ENCODE results near the gene CREB3. TPM values are rescaled to one million over a fixed set of nuclear protein-coding genes. Genes with fewer than 3 reads are reported as not detected.
A peak's percentile ranks its signal among the peaks of the same experiment; 100 is the strongest.

The CREB3 gene
- polyA plus RNA-seq, 2 donors: 10.5 to 13.6 TPM

GRCh38 chr9:35753466-35753865 is 21.0 kb downstream of the CREB3 start:
- Histone ChIP-seq H3K4me1 (ENCODE audit: control insufficient read depth in 2 of 2, insufficient read depth in 2 of 2, low read length in 1 of 2) (peaks cover 0 to 13% of the 10 kb centered on the region in 2 donors), H3K27ac (ENCODE audit: low read depth in 2 of 2, low read length in 1 of 2) (no peak overlapping the region), H3K27me3 (ENCODE audit: control insufficient read depth in 1 of 2, insufficient read depth in 2 of 2, low read length in 2 of 2) (no peaks in the 10 kb centered on the region), H3K9me3 (ENCODE audit: control insufficient read depth in 2 of 2, insufficient read depth in 1 of 2, low read depth in 1 of 2, low read length in 1 of 2) (no peaks in the 10 kb centered on the region), H3K4me3 (ENCODE audit: low read depth in 1 of 2, low read length in 2 of 2) (no peak overlapping the region), H3K36me3 (ENCODE audit: control insufficient read depth in 2 of 2, insufficient read depth in 2 of 2, low read length in 1 of 2) (peaks cover 12 to 31% of the 10 kb centered on the region in 2 donors)
- 91% methylated on average over 5 of the region's 5 CpGs for WGBS, 2 donors

- H3K27ac ChIP-seq (ENCODE audit: low read depth in 2 of 2, low read length in 1 of 2): no peak within 1 kb of the TSS
- WGBS, 2 donors: 51 to 84% methylated on average over 2 to 3 of the region's 3 CpGs
- H3K27me3 ChIP-seq (ENCODE audit: control insufficient read depth in 1 of 2, insufficient read depth in 2 of 2, low read length in 2 of 2): no peaks in the 10 kb centered on the region
- H3K4me1 ChIP-seq (ENCODE audit: control insufficient read depth in 2 of 2, insufficient read depth in 2 of 2, low read length in 1 of 2): peaks cover 0 to 13% of the 10 kb centered on the region in 2 donors
- H3K9me3 ChIP-seq (ENCODE audit: control insufficient read depth in 2 of 2, insufficient read depth in 1 of 2, low read depth in 1 of 2, low read length in 1 of 2): no peaks in the 10 kb centered on the region
- H3K36me3 ChIP-seq (ENCODE audit: control insufficient read depth in 2 of 2, insufficient read depth in 2 of 2, low read length in 1 of 2): peaks cover 12 to 31% of the 10 kb centered on the region in 2 donors
- H3K4me3 ChIP-seq (ENCODE audit: low read depth in 1 of 2, low read length in 2 of 2): no peak within 1 kb of the TSS
These were observed 21.8 kb downstream of the CREB3 start, which contains the start of gene MSMP for GRCh38 chr9:35754264-35754663. Gene MSMP (minus strand): TSS chr9:35754276. CDS start chr9:35754129, 147 bp downstream.

GRCh38 chr9:35755071-35755470 is 22.6 kb downstream of the CREB3 start:
- Histone ChIP-seq H3K27ac (ENCODE audit: low read depth in 2 of 2, low read length in 1 of 2) (no peak overlapping the region), H3K27me3 (ENCODE audit: control insufficient read depth in 1 of 2, insufficient read depth in 2 of 2, low read length in 2 of 2) (no peaks in the 10 kb centered on the region), H3K4me1 (ENCODE audit: control insufficient read depth in 2 of 2, insufficient read depth in 2 of 2, low read length in 1 of 2) (peaks cover 0 to 12% of the 10 kb centered on the region in 2 donors), H3K4me3 (ENCODE audit: low read depth in 1 of 2, low read length in 2 of 2) (no peak overlapping the region), H3K36me3 (ENCODE audit: control insufficient read depth in 2 of 2, insufficient read depth in 2 of 2, low read length in 1 of 2) (peaks cover 12 to 31% of the 10 kb centered on the region in 2 donors), H3K9me3 (ENCODE audit: control insufficient read depth in 2 of 2, insufficient read depth in 1 of 2, low read depth in 1 of 2, low read length in 1 of 2) (no peaks in the 10 kb centered on the region)
- WGBS, 2 donors: 94 to 95% methylated on average over 4 of the region's 4 CpGs

GRCh38 chr9:35756275-35757225 is 24.1 kb downstream of the CREB3 start:
- WGBS, 2 donors: 12 to 14% methylated on average over 43 to 48 of the region's 48 CpGs
- Histone ChIP-seq H3K27ac (ENCODE audit: low read depth in 2 of 2, low read length in 1 of 2) (peak overlapping the region; percentile 74 to 82), H3K4me1 (ENCODE audit: control insufficient read depth in 2 of 2, insufficient read depth in 2 of 2, low read length in 1 of 2) (peaks cover 0 to 11% of the 10 kb centered on the region in 2 donors), H3K9me3 (ENCODE audit: control insufficient read depth in 2 of 2, insufficient read depth in 1 of 2, low read depth in 1 of 2, low read length in 1 of 2) (no peaks in the 10 kb centered on the region), H3K4me3 (ENCODE audit: low read depth in 1 of 2, low read length in 2 of 2) (peak overlapping the region; percentile 43 to 51), H3K36me3 (ENCODE audit: control insufficient read depth in 2 of 2, insufficient read depth in 2 of 2, low read length in 1 of 2) (peaks cover 9 to 24% of the 10 kb centered on the region in 2 donors), H3K27me3 (ENCODE audit: control insufficient read depth in 1 of 2, insufficient read depth in 2 of 2, low read length in 2 of 2) (no peaks in the 10 kb centered on the region)

GRCh38 chr9:35757226-35757891 is 24.9 kb downstream of the CREB3 start:
- Histone ChIP-seq H3K4me1 (ENCODE audit: control insufficient read depth in 2 of 2, insufficient read depth in 2 of 2, low read length in 1 of 2) (peaks cover 0 to 11% of the 10 kb centered on the region in 2 donors), H3K36me3 (ENCODE audit: control insufficient read depth in 2 of 2, insufficient read depth in 2 of 2, low read length in 1 of 2) (peaks cover 9 to 19% of the 10 kb centered on the region in 2 donors), H3K27me3 (ENCODE audit: control insufficient read depth in 1 of 2, insufficient read depth in 2 of 2, low read length in 2 of 2) (no peaks in the 10 kb centered on the region), H3K4me3 (ENCODE audit: low read depth in 1 of 2, low read length in 2 of 2) (peak overlapping the region; percentile 43 to 51), H3K9me3 (ENCODE audit: control insufficient read depth in 2 of 2, insufficient read depth in 1 of 2, low read depth in 1 of 2, low read length in 1 of 2) (no peaks in the 10 kb centered on the region), H3K27ac (ENCODE audit: low read depth in 2 of 2, low read length in 1 of 2) (peak overlapping the region; percentile 74 to 82)
- WGBS, 2 donors: 3 to 4% methylated on average over 20 of the region's 20 CpGs

GRCh38 chr9:35757892-35758275 is 25.4 kb downstream of the CREB3 start:
- H3K4me3 ChIP-seq (ENCODE audit: low read depth in 1 of 2, low read length in 2 of 2): no peak overlapping the region
- H3K9me3 ChIP-seq (ENCODE audit: control insufficient read depth in 2 of 2, insufficient read depth in 1 of 2, low read depth in 1 of 2, low read length in 1 of 2): no peaks in the 10 kb centered on the region
- no peaks in the 10 kb centered on the region for H3K27me3 ChIP-seq (ENCODE audit: control insufficient read depth in 1 of 2, insufficient read depth in 2 of 2, low read length in 2 of 2)
- H3K36me3 ChIP-seq (ENCODE audit: control insufficient read depth in 2 of 2, insufficient read depth in 2 of 2, low read length in 1 of 2): peaks cover 6 to 14% of the 10 kb centered on the region in 2 donors
- no peak overlapping the region for H3K27ac ChIP-seq (ENCODE audit: low read depth in 2 of 2, low read length in 1 of 2)
- peaks cover 0 to 11% of the 10 kb centered on the region in 2 donors for H3K4me1 ChIP-seq (ENCODE audit: control insufficient read depth in 2 of 2, insufficient read depth in 2 of 2, low read length in 1 of 2)

GRCh38 chr9:35758475-35759050 is 26.1 kb downstream of the CREB3 start:
- peaks cover 3 to 8% of the 10 kb centered on the region in 2 donors for H3K36me3 ChIP-seq (ENCODE audit: control insufficient read depth in 2 of 2, insufficient read depth in 2 of 2, low read length in 1 of 2)
- H3K27ac ChIP-seq (ENCODE audit: low read depth in 2 of 2, low read length in 1 of 2): no peak overlapping the region
- 55 to 67% methylated on average over 3 of the region's 3 CpGs for WGBS, 2 donors
- H3K27me3 ChIP-seq (ENCODE audit: control insufficient read depth in 1 of 2, insufficient read depth in 2 of 2, low read length in 2 of 2): no peaks in the 10 kb centered on the region
- H3K4me3 ChIP-seq (ENCODE audit: low read depth in 1 of 2, low read length in 2 of 2): no peak overlapping the region
- peaks cover 0 to 11% of the 10 kb centered on the region in 2 donors for H3K4me1 ChIP-seq (ENCODE audit: control insufficient read depth in 2 of 2, insufficient read depth in 2 of 2, low read length in 1 of 2)
- H3K9me3 ChIP-seq (ENCODE audit: control insufficient read depth in 2 of 2, insufficient read depth in 1 of 2, low read depth in 1 of 2, low read length in 1 of 2): no peaks in the 10 kb centered on the region

GRCh38 chr9:35759795-35760194 is 27.3 kb downstream of the CREB3 start:
- Histone ChIP-seq H3K4me1 (ENCODE audit: control insufficient read depth in 2 of 2, insufficient read depth in 2 of 2, low read length in 1 of 2) (peaks cover 0 to 11% of the 10 kb centered on the region in 2 donors), H3K27me3 (ENCODE audit: control insufficient read depth in 1 of 2, insufficient read depth in 2 of 2, low read length in 2 of 2) (no peaks in the 10 kb centered on the region), H3K36me3 (ENCODE audit: control insufficient read depth in 2 of 2, insufficient read depth in 2 of 2, low read length in 1 of 2) (peaks cover 0 to 2% of the 10 kb centered on the region in 2 donors), H3K9me3 (ENCODE audit: control insufficient read depth in 2 of 2, insufficient read depth in 1 of 2, low read depth in 1 of 2, low read length in 1 of 2) (no peaks in the 10 kb centered on the region), H3K4me3 (ENCODE audit: low read depth in 1 of 2, low read length in 2 of 2) (no peak overlapping the region), H3K27ac (ENCODE audit: low read depth in 2 of 2, low read length in 1 of 2) (no peak overlapping the region)
- 94 to 95% methylated on average over 4 of the region's 4 CpGs for WGBS, 2 donors

GRCh38 chr9:35760651-35761050 is 28.2 kb downstream of the CREB3 start:
- no peak overlapping the region for H3K4me3 ChIP-seq (ENCODE audit: low read depth in 1 of 2, low read length in 2 of 2)
- peaks cover 0 to 11% of the 10 kb centered on the region in 2 donors for H3K4me1 ChIP-seq (ENCODE audit: control insufficient read depth in 2 of 2, insufficient read depth in 2 of 2, low read length in 1 of 2)
- no peaks in the 10 kb centered on the region for H3K27me3 ChIP-seq (ENCODE audit: control insufficient read depth in 1 of 2, insufficient read depth in 2 of 2, low read length in 2 of 2)
- WGBS, 2 donors: 63 to 76% methylated on average over 2 of the region's 2 CpGs
- peaks cover 0 to 2% of the 10 kb centered on the region in 2 donors for H3K36me3 ChIP-seq (ENCODE audit: control insufficient read depth in 2 of 2, insufficient read depth in 2 of 2, low read length in 1 of 2)
- no peak overlapping the region for H3K27ac ChIP-seq (ENCODE audit: low read depth in 2 of 2, low read length in 1 of 2)
- H3K9me3 ChIP-seq (ENCODE audit: control insufficient read depth in 2 of 2, insufficient read depth in 1 of 2, low read depth in 1 of 2, low read length in 1 of 2): no peaks in the 10 kb centered on the region
